ENCODE results near the gene DEPDC1B.
"Not testable (repeated sequence)": the region's sequence is repeated elsewhere in the genome, so short reads cannot be mapped to it uniquely, and the experiment has no call there.

The DEPDC1B gene

DNA sequence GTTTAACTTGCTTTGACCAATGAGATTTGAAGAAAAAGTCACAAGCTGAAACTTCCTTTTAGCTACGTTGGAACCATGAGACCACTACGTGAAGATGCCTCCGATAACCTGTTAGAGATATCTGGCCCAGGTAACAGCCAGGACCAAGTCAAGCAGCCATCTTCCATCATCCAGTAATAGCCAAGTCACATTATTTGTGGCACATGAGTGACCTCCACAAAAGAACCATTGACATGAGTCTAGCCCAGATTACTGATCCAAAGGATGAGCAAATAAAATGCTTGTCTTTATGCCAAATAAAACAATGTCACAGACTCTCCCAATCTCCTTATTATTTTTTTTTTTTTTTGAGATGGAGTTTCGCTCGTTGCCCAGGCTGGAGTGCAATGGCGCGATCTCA is 1.6 kb downstream of the DEPDC1B start:
- no peak for DNase-seq

DNA sequence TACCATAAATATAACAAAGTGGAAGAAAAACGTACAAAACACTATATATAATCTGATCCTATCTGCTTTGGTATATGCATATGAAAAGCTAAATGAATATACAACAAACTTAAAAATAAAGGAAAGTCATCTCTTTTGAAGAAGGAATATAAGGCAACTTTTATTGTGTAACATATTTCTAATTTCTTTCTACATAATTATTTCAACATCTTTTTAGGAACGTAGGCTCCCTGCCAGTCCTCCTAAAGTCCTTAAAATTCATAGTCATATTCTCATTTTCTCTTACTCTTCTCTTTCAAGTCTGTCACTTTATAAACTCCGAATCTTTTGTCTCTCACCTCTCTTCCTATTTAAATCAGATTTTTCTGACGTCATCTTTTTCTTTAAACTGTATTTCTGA is 9.6 kb downstream of the DEPDC1B start:
- no peak for DNase-seq

GRCh38 chr5:60688980-60689379 is 11.0 kb downstream of the DEPDC1B start:
- no peak for DNase-seq

DNA sequence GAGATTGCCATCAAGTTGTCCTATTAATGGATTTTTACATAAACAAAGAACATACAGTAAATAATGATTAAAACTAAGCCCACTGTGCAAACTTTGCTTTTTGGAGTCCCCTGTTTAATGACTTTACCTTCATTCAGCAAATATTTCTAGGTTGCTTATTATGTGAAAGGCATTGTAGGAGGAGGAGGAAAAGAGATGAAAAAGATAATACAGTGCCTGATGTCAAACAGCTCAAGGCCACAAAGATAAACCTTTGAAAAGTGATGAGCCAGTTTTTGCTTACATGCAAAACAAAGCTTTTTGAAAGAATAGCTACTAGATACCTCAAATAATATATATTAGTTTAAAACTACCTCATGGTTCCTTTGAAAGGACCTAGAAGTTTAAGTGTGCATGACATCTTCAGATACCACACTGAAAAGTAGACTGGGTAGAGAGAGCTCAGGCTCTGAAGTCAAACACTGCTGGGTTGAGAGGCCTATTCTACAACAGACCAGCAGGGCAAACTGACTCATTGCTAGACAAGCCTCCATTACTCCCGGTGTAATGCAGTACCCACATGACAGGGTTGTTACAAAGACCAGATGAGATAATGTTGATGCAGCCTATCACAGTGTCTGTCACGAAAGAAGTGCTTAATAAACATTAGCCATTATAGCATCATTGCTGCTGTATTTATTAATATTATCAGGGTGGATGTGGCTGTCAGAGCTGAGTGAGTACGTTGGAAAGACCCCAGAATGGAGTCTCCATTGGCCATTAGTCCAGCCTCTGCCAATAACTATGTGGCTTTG is 11.8 kb downstream of the DEPDC1B start:
- no peak for DNase-seq

DNA sequence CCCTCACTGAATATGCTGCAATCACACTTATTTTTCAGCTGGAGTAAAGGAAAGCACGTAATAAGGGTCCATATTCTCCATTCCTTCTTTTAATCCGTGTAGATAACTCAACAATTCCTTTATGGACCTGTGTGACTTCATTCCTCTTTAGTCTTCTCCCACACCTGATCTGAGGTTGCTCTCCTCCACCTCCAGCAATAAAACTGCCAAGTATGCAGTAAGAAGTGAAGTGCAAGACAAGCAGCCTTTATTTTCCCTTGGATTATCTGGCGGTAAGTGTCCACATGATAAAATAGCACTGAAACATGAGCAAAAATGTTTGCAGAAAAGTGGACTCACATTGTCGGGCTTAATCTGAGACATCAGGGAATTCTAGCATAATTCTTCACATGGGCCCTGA is 13.8 kb downstream of the DEPDC1B start:
- DNase-seq = no peak

DNA sequence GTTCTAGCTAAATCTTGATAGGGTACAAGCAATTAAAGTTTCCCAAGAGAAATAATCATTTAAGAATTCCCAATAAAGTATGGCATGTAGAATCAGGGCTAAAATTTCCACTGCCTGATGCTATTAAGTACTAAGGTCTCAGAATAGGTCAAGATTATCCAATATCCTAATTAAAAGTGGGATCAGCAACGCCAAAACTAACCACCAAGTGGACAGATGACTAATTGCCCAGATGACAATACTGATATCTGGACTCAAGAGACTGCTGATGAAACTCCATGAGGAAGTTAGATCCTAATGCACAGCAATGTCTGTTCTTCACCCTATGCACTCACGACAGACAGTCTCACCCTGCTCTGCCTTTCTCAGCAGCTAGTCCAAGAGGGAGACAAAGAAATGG is 14.3 kb downstream of the DEPDC1B start:
- no peak for DNase-seq

- DNase-seq = no peak
Observed at GRCh38 chr5:60685028-60685427, 14.9 kb downstream of the DEPDC1B start.

GRCh38 chr5:60682007-60682406 is 18.0 kb downstream of the DEPDC1B start:
- not testable (repeated sequence) for DNase-seq

DNA sequence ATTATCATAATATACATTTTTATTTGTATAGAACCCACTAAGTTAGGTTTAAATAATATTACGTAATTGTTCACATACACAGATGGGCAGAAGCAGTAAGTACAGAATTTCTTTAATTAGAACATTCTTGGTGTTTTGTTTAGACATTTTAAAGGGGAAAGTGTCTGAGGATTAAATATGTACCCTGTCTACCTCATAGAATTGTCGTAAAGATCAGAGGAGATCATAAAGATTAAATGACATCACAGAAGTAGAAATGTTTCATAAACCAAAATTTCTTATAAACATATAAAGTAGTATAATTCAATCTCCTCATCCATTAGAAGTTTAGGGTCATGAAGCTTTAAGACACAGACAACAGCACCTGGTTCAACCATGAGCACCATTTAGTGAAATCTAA is 20.1 kb downstream of the DEPDC1B start:
- no peak for DNase-seq

DNA sequence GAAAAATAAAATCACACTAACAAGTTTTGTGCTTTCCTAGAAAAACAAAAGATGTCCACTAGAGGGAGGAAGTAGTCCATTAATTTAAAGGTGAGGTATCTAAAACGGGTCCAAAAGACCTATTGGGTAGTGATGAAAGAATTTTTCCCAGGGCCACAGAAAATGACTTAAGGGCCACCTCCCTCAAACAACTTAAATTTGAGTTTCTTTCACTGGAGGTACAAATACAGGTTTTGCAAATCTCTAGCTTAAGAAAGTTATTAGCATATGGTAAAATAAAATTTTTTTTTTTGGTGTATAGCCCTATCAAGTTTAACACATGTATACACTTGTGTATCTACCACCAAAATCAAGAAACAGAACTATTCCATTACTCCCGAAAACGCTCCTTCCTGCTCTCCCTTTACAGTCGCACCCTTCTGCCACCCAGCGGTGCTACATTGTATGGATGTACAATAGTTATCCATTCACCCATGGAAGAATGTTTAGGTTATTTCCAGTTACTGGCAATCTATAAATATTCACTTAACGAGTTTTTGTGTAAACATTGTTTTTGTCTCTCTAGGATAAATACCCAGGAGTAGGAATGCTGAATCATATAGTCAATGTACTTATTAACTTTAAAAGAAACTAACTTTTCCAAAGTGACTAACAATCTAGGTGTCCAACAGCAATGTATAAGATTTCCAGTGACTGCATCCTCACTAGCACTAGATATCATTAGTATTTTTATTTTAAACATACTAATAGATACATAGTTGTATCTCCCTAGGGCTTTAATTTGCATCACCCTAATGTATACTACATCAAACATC is 21.9 kb downstream of the DEPDC1B start:
- no peak for DNase-seq

DNA sequence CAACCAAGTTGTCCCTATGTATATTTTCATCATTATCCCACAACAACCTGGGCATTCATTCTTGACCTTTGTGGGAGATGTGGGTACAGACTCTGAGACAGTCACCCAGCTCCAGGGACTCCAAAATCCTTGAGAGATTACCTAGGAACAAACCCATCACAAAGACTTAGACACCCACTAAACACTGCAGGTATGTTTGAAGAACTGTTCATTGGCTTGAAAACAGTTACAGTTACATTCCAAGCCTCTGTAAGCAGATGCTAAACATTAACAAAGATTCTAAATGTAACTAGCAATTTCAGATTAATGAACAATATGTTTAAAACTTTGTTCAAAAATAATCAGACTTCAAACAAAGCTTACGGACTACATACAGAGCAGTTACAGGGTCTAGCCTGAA is 24.7 kb downstream of the DEPDC1B start:
- DNase-seq = no peak

GRCh38 chr5:60674251-60675069 is 25.5 kb downstream of the DEPDC1B start:
- DNase-seq = no peak

- DNase-seq = no peak
Observed at GRCh38 chr5:60673334-60673733, 26.6 kb downstream of the DEPDC1B start.

- no peak for DNase-seq
Observed at GRCh38 chr5:60672693-60673264, 27.2 kb downstream of the DEPDC1B start.

DNA sequence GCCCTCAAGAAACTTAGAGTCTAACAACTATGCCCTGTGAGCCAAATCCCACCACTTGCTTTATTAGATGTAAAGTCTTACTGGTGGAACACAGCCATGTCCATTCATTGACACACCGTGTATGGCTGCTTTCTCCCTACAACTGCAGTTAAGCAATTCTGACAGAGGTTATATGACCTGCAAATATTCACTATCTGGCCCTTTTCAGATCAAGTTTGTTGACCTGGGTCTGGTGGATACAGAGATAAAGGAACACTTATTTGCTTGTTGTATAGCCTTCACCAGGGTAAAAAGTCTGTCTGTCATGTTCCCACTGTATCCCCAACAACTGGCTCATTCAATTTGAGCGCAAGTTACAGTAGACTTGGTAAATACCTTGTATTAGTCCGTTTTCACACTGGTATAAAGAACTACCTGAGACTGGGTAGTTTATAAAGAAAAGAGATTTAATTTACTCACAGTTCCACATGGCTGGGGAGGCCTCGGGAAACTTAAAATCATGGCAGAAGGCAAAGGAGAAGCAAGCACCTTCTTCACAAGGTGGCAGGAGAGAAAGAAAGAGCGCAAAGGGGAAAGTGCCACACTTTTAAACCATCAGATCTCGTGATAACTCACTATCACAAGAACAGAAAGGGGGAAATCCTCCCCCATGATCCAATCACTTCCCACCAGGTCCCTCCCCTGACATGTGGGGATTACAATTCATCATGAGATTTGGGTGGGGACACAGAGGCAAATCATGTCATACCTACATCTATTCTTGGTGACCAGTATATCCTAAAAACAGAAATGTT is 27.9 kb downstream of the DEPDC1B start:
- DNase-seq = no peak

GRCh38 chr5:60670749-60671148 is 29.2 kb downstream of the DEPDC1B start:
- no peak for DNase-seq

GRCh38 chr5:60668686-60669304 is 31.2 kb downstream of the DEPDC1B start:
- no peak for DNase-seq

GRCh38 chr5:60651872-60652620 is 47.9 kb downstream of the DEPDC1B start:
- no peak for DNase-seq

GRCh38 chr5:60649288-60649917 is 50.6 kb downstream of the DEPDC1B start:
- DNase-seq = no peak

GRCh38 chr5:60648175-60648574 is 51.8 kb downstream of the DEPDC1B start:
- no peak for DNase-seq
